Measurements from ENCODE around the gene ATG7.

Gene ATG7

DNA sequence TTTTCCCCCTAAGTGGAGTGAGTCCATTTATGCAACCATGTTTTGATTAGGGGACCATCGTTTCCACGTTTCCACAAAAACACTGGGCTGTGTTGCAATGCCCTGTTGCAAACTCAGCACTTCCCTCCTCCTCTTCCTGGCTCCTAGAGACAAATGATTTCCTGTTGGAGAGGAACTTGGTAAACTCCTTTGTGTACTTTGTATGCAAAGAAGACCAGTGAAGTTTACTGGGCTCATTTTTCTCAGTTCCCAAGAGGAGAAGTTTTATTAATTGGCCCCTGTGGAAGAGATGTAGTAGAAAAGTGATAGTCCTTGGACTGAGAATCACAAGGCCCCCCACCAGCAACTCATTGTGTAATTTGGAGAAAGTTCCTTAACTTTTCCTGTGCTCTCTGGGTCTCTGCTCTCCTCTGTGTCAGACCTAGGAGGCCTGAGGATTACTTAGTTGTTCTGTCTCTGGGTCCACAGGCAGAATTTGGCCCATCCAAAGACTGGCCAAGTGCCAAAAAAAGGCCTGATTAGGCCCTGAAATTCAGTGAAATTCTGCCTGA is 95.0 kb downstream of the ATG7 start:
- no peak for DNase-seq

DNA sequence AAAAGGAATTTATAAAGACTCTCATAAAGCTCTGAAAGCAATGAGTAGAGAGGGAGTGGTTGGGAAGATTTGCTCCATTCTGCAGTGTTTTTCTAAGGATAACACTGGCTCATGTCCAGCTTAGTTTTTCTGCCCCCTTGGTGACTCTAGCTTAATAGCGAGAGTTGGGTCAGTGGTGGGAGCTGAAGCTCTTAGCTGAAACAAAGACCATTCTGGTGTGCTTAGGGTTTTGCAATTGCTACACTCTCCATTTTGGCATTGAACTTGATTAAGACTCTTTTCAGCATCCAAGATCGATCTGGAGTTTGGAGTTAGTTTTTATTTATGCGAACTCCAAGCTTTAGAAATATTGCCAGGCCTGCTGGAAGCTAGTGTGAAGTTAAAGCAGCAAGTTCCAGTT is 98.0 kb downstream of the ATG7 start:
- no peak for DNase-seq

DNA sequence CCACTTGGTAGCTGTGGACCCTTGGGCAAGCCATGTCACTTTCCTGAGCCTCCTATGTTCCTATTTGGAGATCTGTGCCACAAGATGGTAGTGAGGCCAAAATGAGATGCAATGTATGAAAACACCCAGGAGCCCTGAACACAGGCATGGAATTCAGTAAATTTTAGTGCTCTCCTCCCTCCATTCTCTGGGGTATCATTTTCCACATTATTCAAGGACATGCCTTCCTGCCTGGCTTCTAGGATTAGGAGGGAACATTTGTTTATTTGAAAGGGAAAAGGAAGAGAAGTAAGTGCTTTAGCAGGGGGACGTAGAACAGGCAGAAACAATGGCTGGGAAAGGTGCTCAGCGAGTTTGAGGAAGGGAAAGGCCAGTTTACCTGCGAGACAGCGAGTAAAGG is 98.8 kb downstream of the ATG7 start:
- DNase-seq = no peak

DNA sequence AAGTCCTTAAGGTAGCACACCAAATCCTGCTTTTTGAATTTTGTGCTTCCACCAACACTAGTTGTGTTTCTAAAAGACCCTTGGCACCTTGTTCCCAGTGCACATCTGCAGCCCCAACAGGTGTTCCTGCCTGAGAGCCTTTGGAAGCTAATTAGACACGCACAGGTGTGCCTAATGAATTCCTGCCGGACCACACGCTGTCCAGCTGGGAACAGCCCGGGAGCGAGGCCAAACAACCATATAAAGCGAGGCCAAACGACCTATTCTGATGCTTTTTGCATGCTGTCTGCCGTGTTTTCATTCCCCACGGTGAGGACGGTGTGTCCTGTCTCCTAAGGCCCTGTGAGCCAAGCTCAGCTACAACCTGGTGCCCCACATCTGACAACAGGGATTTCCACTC is 99.5 kb downstream of the ATG7 start:
- DNase-seq = peak; percentile 50

DNA sequence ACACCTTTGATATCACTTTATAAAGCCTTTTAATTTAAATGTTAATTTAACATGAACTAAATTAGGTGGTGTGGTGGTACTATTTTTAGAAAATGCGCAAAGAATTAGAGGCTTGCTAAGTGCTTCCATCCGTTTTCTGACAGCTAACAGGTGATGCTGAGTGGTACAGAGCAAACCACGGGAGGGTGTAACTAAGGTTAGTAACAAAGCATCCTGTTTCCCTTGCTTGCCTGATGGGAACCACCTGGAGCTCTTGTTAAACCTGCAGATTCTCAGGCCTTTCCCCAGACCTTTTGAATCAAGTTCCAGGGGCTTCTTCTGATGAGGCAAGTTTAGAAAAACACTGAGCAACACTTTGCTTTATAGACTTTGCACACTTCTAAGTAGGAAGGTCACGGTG is 101.0 kb downstream of the ATG7 start:
- DNase-seq = peak; percentile 12

DNA sequence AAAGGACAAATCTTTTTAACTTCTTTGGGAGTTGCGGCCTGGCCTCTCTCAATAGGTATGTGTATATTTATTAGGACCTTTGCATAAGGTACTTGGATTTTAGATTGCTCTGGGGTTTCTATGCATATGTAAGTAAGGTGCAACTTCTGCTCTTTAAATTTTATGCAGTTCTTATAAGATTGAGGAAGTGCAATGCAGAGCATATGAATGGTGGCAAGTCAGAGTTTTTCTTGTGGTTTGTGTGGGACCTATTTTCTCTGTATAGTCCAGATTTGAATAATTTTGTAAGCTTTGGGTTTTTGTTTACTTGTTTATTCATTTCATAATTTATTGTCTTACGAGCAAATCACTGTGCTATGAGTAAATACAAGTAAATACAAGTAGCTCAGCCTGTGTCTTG is 101.5 kb downstream of the ATG7 start:
- DNase-seq = no peak

DNA sequence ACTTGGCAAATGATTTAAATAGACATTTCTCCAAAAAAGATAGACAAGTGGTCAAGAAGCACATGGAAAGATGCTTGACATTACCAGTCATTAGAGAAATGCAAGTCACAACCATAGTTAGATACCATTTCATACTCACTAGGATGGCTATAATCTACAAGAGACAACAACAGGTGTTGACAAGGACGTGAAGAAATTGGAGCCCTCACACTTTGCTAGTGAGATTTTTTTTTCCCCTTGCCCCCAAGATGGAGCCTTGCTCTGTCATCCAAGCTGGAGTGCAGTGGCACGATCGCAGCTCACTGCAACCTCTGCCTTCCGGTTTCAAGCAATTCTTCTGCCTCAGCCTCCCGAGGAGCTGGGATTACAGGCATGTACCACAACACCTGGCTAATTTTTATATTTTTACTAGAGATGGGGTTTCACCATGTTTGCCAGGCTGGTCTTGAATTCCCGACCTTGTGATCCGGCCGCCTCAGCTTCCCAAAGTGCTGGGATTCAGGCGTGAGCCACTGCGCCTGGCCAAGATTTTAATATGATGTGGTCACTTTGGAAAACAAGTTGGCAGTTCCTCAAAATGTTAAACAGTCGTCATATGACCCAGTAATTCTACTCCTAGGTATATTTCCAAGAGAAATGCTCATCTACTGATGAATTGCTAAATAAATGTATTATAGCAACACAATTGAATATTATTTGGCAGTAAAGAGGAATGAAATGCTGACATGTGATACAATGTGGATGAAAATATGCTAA is 103.3 kb downstream of the ATG7 start:
- no peak for DNase-seq

DNA sequence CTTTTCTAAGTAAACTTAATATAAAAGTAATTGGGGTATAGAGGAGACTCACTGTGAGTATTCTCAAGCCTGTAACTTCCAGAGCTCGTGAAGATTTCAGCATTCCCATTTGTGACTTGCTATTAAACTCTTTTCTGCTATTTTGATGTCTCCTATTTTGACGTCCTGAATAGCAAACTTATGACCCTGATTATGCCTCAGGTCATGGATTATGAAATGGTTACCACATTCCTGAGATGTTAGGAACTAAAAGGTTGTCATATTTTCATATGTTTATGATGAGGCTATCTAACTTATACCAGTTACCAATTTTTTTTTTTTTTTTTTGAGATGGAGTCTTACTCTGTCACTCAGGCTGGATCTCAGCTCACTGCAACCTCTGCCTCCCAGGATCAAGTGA is 105.5 kb downstream of the ATG7 start:
- DNase-seq = no peak

DNA sequence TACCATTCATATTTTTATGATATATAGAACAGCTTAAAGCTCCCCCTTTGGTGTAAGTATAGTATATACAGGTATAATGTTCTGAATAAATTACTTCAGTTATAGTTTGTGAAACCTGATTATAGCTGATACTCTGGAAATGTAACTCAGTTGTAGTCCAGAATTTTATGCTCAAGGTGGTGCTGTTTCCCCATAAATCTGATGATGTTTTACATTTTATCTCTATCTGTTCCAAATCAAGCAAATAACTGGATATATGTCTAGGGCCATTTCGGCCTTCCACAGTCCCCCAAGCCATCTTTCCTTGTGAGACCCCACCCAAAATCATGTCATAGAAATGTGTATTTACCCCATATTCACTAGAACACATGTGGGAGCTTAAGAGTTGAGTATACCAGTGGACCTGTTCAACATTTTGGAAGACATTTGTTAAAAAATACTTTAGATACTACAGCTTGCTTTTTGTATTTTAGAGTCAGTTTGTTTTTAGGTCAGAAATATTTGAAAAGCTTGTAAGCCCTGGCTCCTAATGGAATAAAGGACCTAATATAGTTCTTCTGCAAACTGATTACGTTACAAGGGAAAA is 107.1 kb downstream of the ATG7 start:
- DNase-seq = no peak

DNA sequence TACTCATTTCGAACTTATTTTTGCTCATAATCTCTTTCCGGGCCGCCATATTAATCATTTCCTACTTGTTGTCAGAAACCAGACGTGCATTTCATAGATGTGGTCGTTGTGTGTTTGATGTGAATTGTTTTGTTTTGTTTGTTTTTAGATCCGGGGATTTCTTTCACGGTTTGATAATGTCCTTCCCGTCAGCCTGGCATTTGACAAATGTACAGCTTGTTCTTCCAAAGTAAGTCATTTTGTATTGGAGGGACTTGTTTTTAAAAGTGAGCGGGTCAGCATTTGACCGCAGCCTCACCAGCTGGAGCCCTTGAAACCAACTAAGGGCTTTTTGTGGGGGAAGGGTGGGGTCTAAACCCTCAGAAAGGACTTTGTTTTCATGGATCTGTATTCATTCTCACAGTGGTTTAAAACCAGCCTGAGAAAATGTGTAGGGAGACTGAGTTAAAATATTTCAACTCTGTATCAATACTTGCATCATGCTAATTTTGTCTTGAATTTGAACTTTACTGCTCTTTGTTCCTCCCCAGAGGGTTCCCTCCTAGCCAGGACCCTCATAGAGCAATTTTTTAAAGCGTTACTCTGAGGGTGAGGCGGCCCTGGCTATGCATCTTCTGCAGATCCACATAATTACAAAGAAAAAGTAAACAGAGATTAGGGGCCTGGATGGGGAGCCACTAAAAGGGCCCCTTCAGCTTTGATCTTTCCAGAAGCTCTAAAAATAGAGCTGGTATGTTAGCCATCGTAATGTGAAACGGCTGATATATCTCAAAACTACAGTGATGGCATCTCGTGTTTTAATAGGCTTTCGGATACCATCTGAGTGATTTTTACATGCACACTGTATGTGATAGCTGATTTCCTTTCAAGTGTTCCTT is 107.9 kb downstream of the ATG7 start:
- DNase-seq = no peak

DNA sequence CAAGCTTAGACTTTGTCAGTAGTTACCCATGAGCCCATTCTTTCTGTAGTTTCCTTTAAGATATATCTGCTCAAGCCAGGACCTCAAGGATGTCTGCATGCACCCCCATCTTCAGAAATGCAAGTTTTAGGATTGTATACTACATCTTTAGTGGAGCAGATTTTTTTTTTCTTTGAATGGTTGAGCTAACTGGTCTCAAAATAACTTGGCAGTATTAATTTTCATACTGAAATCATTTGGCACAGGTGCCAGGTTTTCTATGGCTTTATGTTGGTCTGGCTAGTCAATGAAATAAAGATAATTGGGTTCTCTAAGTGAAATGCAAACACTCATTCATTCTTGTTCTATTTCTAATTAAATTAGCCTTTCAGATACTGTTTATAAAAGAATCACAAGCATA is 108.9 kb downstream of the ATG7 start:
- DNase-seq = peak; percentile 41

DNA sequence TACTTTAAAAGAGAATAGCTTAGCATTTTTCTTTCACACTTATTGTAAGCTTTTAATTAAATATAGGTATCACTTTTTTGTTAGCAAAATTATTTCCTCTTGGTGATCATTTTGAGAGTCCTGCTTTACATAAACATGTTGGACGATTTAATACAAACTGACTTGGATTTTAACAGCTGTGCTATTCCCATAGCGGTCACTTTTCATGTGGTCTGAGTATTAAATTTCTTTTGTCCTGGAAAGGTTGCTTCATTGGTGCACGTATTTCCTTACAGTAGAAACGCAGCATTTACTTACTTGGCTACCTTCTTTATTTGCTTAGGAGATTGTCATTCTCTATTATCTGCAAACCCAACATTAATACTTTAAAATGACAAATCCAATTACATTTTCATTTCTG is 109.4 kb downstream of the ATG7 start:
- no peak for DNase-seq

DNA sequence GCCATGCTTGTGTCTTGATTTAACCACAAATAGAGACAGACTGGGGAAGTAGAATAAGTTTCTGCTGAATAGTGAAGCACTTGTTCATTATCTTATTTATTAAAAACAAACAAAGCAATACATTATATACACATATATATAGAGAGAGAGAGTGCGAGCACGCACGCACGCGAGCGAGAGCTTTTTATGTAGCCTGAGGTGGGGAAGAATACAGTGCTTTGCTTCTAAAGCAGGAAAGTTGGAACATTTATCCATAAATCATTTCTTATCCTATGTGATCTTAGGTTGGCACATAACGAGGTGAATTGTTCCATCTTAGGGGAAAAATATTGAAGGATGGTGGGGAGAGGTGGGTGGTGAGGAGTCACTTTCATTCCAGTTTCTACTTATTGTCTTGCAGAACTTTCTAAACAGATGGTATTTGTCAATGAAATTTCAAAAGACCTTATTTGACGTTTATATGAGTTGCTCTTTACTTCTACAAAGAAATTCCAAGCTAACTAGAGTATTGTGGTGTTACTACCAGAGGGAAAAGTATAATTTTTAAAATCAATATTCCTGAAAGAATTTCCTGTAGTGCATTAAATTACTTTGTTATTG is 110.0 kb downstream of the ATG7 start:
- no peak for DNase-seq

DNA sequence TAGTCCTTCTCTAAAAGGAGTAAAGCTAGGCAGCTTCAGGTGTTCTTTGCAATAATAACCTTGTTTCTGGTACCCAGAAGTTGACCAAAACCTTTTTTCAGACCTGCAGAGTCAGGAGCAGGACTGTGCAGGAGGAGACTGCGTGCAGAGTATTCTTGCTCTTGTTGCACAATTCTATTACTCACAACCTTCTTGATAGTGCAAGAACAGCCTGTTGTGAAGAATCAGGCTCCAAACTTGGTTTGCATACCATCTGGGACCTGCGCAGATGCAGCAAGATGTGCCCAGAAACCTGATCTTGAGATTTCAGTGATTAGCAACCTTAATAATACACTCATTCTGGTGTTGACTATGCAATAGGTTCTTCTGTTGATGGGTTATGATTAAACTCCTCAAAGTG is 111.9 kb downstream of the ATG7 start:
- DNase-seq = no peak

DNA sequence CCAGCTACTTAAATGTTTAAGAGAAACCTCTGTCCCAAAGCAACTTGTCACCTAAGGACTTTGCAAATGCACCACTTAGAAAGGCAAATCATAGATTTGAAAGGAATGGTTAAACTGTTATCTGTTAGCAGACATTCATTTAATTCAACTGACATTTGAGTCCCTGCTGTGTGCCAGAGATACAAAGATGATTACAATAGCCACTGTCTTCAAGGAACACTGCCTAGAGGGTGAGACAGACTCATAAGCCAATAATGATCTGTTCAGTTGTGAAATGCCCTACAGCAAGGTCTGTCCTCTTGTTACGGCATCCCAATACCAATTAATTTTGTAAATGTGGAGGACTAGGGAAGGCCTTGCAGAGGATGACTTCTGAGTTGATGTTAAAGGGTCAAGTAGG is 113.1 kb downstream of the ATG7 start:
- DNase-seq = no peak

DNA sequence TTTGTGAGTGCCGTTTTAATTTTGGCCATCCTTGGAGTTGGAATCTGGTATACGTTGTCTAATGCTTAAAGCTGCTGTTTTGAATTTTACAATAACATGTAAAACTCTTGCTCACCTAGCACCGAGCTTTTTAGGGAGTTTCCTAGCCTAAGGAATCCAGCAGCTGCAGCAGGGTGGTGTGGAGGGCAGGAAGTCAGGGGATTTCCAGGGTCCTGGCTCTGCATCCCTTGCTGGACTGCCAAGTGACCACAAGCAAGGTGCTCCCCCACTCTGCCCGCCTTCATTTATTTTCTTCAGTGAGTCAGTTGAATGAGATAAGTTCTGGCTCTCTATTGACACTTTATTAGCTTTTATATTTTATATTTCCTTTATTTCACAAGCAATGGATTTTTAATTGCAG is 113.7 kb downstream of the ATG7 start:
- DNase-seq = no peak

DNA sequence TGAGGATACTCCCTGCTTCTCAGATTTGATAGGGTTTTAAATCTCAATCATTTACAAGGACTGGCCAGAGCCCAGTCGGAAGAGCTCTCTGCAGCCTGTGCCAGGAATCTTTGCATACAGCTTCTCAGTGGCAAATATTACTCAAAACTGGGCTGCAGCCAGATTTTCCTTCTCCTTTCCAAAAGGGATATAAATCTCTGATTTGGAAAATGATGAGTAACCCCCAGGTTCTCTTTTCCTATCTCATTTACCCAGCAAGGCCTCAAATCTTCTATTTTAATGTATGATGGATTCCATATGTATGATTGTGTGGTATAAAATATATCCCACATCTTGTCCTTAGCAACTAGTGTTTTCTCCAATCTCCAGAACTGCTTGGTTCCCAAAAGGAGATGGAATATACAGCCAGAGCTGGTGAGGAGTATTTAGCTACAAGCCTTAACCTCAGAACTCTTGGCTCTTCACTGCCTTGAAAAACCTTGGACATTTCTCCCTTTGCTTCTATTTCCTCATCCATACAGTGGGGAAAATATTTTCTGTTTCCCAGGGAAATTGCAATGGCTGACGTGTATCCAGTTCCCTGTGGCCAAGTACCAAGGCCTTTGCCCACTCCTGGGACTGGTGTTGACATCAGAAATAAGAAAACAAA is 114.4 kb downstream of the ATG7 start:
- no peak for DNase-seq

DNA sequence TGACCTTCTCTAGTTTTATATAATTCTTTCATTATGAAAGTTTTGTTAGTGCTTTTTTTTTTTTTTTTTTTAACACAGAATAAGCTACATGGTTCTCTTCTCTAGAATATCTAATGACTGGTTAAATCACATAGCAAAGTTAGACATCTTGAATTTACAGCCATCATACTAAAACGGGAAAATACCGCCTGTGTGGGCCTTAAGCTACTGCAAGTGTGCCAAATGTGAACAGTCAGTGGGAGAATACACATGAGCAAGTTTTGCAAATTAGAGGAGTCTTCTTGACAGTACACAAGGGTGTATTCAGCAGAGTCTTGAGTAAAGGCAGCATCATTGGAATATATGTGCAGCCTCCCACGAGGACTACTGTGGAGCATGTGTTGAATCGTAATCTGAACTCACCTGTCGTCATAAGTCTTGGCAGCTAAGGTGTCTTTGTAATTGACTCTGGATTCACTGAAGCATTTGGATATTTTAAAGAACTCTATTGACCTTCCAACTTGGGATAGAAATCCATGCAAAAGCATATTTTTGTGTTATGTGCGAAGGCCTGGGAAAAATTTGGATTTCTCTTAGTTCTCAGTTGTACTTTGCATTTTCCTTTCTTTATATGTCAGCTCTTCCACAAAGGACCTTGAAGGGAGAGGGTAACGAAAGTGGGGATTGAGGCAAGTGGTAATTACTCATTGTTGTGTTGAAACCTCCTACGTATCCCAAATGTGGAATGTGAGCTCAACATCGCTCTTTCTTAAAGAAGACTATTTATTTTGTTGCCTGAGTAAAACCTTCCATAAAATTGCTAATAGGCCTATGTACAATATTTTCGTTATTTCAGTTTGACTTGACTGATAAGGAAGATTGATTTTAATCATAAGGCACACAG is 117.4 kb downstream of the ATG7 start:
- no peak for DNase-seq

DNA sequence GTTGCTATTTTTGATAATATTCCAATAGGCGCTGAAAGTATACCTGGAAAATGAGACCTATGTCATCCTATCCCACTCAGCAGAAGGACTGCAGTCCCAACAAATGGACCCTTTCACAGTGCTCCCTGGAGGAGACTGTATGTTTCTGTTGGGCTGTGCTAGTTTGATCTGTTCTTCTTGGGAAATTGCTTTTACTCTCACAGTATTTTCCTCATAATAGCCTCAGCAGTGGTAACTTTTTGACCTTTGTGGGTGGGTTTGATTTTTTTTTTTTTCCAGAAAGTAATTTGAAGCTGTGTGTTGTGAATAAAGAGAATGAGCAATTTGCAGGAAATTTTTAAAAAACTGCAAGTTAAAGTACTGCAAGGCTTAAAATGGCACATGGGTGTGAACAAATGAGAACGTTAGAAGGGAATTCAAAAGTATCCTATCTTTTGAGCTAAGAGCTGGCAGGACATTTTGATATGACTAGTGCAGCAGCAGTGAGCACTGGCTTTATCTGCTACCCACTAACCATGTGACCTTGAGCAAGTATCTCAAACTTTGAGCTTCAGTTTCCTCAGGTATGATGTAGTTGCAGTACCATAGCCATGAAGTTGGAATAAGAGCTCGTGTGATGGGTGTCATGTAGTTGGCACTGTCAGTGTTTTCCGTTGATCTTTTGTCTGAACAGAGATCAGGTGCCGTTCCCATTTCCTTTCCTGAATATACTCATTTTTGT is 118.4 kb downstream of the ATG7 start:
- no peak for DNase-seq

DNA sequence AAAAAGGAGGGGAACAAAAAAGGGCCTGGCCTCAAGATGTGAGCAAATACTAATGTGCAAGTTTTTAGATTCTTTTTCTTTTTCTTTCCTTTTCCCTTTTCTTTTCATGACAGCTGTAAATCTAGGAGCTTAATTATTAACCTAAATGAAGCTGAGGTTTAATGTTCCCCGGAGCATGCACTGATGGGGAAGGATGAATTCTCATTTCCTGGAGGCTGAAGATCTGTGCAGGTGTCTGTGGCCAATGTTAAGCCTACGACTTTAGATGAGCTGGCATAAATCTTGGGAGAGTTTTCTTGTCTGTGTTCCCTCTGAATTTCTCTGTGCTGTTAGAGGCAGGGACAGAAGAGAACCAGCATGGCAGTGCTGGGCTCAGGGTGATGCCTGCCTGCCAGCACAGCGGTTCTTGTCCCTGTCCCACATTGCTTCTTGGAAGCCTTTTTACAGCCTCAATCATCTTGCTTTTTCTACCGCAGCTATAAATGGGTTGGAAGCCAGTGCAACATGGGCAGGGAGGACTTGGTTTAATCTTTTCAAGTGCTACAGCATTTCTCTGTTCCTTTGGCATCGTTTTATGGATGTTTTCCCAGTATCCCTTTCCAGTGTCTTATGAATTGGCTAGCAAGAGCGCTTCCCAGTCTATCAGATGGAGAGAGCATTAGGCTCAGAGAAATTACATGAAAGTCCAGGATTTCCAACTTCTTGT is 119.1 kb downstream of the ATG7 start:
- no peak for DNase-seq

Data from NCI-H1105 (cell line).